Measurements from ENCODE around the gene HSD3B2.

The HSD3B2 gene

GRCh38 chr1:119467857-119468668 lies 53.1 kb downstream of the HSD3B2 start:
- peaks cover 7% of the 10 kb centered on the region for H3K27me3 Mint-ChIP-seq
- H3K27ac Mint-ChIP-seq: no peak overlapping the region
- H3K9me3 Mint-ChIP-seq: peaks cover 4% of the 10 kb centered on the region
- H3K4me3 Mint-ChIP-seq: no peak overlapping the region
- H3K4me1 Mint-ChIP-seq: no peaks in the 10 kb centered on the region
- H3K36me3 Mint-ChIP-seq: no peaks in the 10 kb centered on the region

DNA sequence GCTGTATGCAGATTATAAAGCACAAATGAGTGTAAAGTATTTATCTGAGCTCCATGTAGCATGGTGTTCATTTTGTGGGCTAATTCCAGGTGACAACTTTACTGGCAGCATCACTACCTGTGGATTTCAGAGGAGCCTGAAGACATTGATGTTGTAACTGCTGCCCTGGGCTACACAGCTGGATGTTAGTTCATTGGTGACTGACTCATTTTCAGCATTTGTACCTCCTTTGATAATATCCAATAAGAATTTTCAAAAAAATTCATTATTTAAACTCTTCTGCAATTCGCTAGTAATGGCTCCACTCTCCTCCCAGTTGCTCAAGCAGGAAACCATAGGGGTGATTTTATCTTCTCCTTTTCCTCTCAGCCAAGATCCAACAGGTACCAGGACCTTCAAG lies 54.8 kb downstream of the HSD3B2 start:
- H3K36me3 Mint-ChIP-seq: no peaks in the 10 kb centered on the region

DNA sequence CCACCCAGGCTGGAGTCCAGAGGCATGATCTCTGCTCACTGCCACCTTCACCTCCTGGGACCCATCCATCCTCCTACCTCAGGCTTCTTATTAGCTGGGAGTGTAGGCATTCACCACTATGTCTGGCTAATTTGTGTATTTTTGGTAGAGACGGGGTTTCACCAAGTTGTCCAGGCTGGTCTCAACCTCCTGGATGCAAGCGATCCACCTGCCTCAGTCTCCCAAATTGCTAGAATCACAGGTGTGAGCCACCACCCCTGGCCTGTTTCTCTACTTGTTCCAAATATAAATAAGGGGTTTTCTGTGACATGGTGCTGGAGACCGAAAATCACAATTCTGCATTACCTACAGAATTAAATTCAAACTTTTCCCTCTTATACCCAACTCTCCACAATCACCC lies 55.4 kb downstream of the HSD3B2 start:
- H3K27ac Mint-ChIP-seq: no peak overlapping the region

More for the DNA sequence above, 54.8 kb downstream of the HSD3B2 start:
- no peak overlapping the region for H3K4me3 Mint-ChIP-seq
- no peaks in the 10 kb centered on the region for H3K9me3 Mint-ChIP-seq
- H3K27me3 Mint-ChIP-seq: peaks cover 7% of the 10 kb centered on the region
- no peak overlapping the region for H3K27ac Mint-ChIP-seq
- H3K4me1 Mint-ChIP-seq: no peaks in the 10 kb centered on the region

GRCh38 chr1:119470958-119471357 lies 56.0 kb downstream of the HSD3B2 start:
- Mint-ChIP-seq H3K27me3 (peaks cover 6% of the 10 kb centered on the region), H3K4me1 (no peaks in the 10 kb centered on the region), H3K9me3 (no peaks in the 10 kb centered on the region), H3K27ac (no peak overlapping the region), H3K36me3 (no peaks in the 10 kb centered on the region), H3K4me3 (no peak overlapping the region)

More for the DNA sequence above, 55.4 kb downstream of the HSD3B2 start:
- Mint-ChIP-seq H3K4me3 (no peak overlapping the region), H3K27me3 (peaks cover 6% of the 10 kb centered on the region), H3K9me3 (no peaks in the 10 kb centered on the region), H3K36me3 (no peaks in the 10 kb centered on the region), H3K4me1 (no peaks in the 10 kb centered on the region)

DNA sequence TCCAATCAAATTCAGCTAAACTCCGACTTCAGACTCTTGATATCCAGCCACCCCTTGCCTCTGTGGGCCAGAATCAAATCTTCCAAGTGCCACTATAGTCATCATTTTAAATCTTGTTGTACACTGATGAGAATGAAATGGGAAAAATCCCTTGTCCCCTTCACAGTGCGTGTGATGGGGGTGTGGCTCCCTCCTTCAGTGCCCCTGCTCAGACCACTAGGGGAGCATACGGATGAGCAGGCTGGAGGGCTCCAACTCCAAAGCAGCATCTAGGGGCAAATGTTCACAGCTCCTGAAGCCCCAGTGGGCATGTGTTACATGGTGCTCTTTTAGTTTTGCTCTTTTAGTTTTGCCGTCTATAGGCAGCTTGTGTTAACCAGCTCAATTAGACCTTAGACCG lies 56.6 kb downstream of the HSD3B2 start:
- H3K4me3 Mint-ChIP-seq: no peak overlapping the region
- H3K27me3 Mint-ChIP-seq: peaks cover 6% of the 10 kb centered on the region
- no peak overlapping the region for H3K27ac Mint-ChIP-seq
- H3K4me1 Mint-ChIP-seq: no peaks in the 10 kb centered on the region
- no peaks in the 10 kb centered on the region for H3K36me3 Mint-ChIP-seq
- H3K9me3 Mint-ChIP-seq: no peaks in the 10 kb centered on the region

GRCh38 chr1:119472080-119472818 lies 57.3 kb downstream of the HSD3B2 start:
- Mint-ChIP-seq H3K4me1 (no peaks in the 10 kb centered on the region), H3K4me3 (no peak overlapping the region), H3K9me3 (no peaks in the 10 kb centered on the region), H3K36me3 (no peaks in the 10 kb centered on the region), H3K27ac (no peak overlapping the region), H3K27me3 (peaks cover 6% of the 10 kb centered on the region)
